Endothelial cell of umbilical vein (primary cell): ENCODE measurements around the gene RALB. TPM values are rescaled to one million over a fixed set of nuclear protein-coding genes. Genes with fewer than 3 reads are reported as not detected.

Experiments used
- BruUV-seq: library from RNA; stranded (reverse); fragments of 400-500 nt; replicated peaks from 2 replicates; lab custom pipeline; 2021; lab: Mats Ljungman, UMichigan
- CTCF ChIA-PET: fragments of 300-600, 350-600 bp; sonication (Branson Sonifier 250); formaldehyde crosslinking; loops from one replicate; lab custom pipeline; 2021; ENCODE audit warnings: antibody characterized with exemption, inconsistent platforms; lab: Charles Lee
- POLR2A ChIA-PET: fragments of 300-600, 350-600 bp; sonication (Branson Sonifier 250); formaldehyde crosslinking; loops from one replicate; lab custom pipeline; 2021; ENCODE audit warnings: antibody characterized with exemption, inconsistent platforms; lab: Charles Lee
- DNase-seq: peaks from one replicate; pipeline ENCODE4 v3.0.0-alpha.2; 2011; ENCODE audit warnings: low read depth, low spot score
- FAIRE-seq: peaks from 2 replicates; lab custom pipeline; 2011; peaks lifted over from hg19 to GRCh38; lab: Jason Lieb, UNC
- H2AFZ ChIP-seq: 2 replicates; pipeline ENCODE4 v1.6.0; 2012; ENCODE audit warnings: low read depth, low read length, control low read depth, inconsistent platforms
- H3K27ac ChIP-seq: 2 replicates; pipeline ENCODE4 v1.5.1; 2011; ENCODE audit warnings: low read depth, mild to moderate bottlenecking, control low read depth, low read length, moderate library complexity; ENCODE audit not compliant: insufficient read depth
- H3K27me3 ChIP-seq, 2 experiments: 2 replicates each; pipeline versions ENCODE4 v1.6.0 to v1.6.1; 2011; ENCODE audit warnings: low read length in 2 of 2, mixed read lengths in 1 of 2; ENCODE audit not compliant: control insufficient read depth in 2 of 2, insufficient read depth in 2 of 2
- H3K36me3 ChIP-seq, 2 experiments: 2 replicates in 1 of 2; 3 replicates in 1 of 2; pipeline ENCODE4 v1.5.1; 2011; ENCODE audit warnings: low read length in 2 of 2, mild to moderate bottlenecking in 1 of 2, moderate library complexity in 1 of 2; ENCODE audit not compliant: control insufficient read depth in 2 of 2, insufficient read depth in 2 of 2; ENCODE audit errors: extremely low read depth in 1 of 2
- H3K4me1 ChIP-seq: 3 replicates; pipeline ENCODE4 v1.5.1; 2011; ENCODE audit warnings: mild to moderate bottlenecking, low read length; ENCODE audit not compliant: control insufficient read depth, insufficient read depth; ENCODE audit errors: extremely low read depth
- H3K4me2 ChIP-seq: 2 replicates; pipeline ENCODE4 v1.6.1; 2011; ENCODE audit warnings: low read length, control low read depth, mixed read lengths; ENCODE audit not compliant: insufficient read depth
- H3K4me3 ChIP-seq, 3 experiments: fragments of 200-600 bp in 1 of 3; sonication (generic), shearing (Covaris generic) in 1 of 3; replicated peaks in 1 of 3; 2 replicates each; pipeline ENCODE4 v1.5.1; 2011 to 2016; ENCODE audit warnings: control low read depth in 3 of 3, low read length in 3 of 3, mild to moderate bottlenecking in 2 of 3, inconsistent platforms in 1 of 3, low read depth in 1 of 3, moderate library complexity in 1 of 3; ENCODE audit not compliant: insufficient read depth in 1 of 3
- H3K79me2 ChIP-seq: 2 replicates; pipeline ENCODE4 v1.6.0; 2012; ENCODE audit warnings: low read length, inconsistent platforms; ENCODE audit not compliant: control insufficient read depth, insufficient read depth
- H3K9ac ChIP-seq: replicated peaks from 2 replicates; pipeline ENCODE3; 2011; ENCODE audit warnings: low read length, control low read depth; ENCODE audit not compliant: insufficient read depth; ENCODE audit errors: extremely low read depth
- H3K9me1 ChIP-seq: replicated peaks from 3 replicates; pipeline ENCODE4 v1.6.0; 2011; ENCODE audit warnings: mild to moderate bottlenecking, low read length; ENCODE audit not compliant: control insufficient read depth, insufficient read depth; ENCODE audit errors: extremely low read depth
- H3K9me3 ChIP-seq: replicated peaks from 2 replicates; pipeline ENCODE4 v1.5.1; 2012; ENCODE audit warnings: low read length, inconsistent platforms; ENCODE audit not compliant: control insufficient read depth, insufficient read depth
- H4K20me1 ChIP-seq: replicated peaks from 2 replicates; pipeline ENCODE3; 2011; ENCODE audit warnings: mild to moderate bottlenecking, low read length; ENCODE audit not compliant: control insufficient read depth, insufficient read depth; ENCODE audit errors: extremely low read depth
- FOS ChIP-seq: IDR thresholded peaks from 2 replicates; pipeline ENCODE4 v1.6.1; 2011; ENCODE audit warnings: mild to moderate bottlenecking, low read length, moderate library complexity, borderline replicate concordance; ENCODE audit not compliant: insufficient read depth
- GATA2 ChIP-seq: IDR thresholded peaks from 2 replicates; pipeline ENCODE4 v1.7.0; 2011; ENCODE audit warnings: low read depth, mild to moderate bottlenecking, moderate library complexity, mixed read lengths, low read length; ENCODE audit not compliant: insufficient read length, insufficient read depth
- JUN ChIP-seq: IDR thresholded peaks from 2 replicates; pipeline ENCODE4 v1.6.1; 2011; ENCODE audit warnings: borderline replicate concordance, low read depth; ENCODE audit not compliant: insufficient read length, insufficient read depth
- POLR2A ChIP-seq: IDR thresholded peaks from 2 replicates; pipeline ENCODE4 v1.6.1; 2012; ENCODE audit warnings: low read depth, mild to moderate bottlenecking, control low read depth, low read length
- POLR2AphosphoS5 ChIP-seq: IDR thresholded peaks from 2 replicates; pipeline ENCODE4 v1.6.1; 2012; ENCODE audit warnings: low read depth, mild to moderate bottlenecking, control low read depth, low read length, moderate library complexity; ENCODE audit not compliant: insufficient read depth
- dilution Hi-C: fragments of 300-500 bp; cut with MboI; formaldehyde crosslinking; loops from one replicate; pipeline ENCODE4 v1.15.0; 2019; ENCODE audit warnings: low sequenced_read_pairs; ENCODE audit not compliant: extremely low pct_ligation_motif_present
- intact Hi-C: fragments of 100-400 bp; cut with micrococcal nuclease; formaldehyde crosslinking; loops from one replicate; pipeline ENCODE4 v1.10.0; 2022
- polyA plus RNA-seq, 4 experiments: library from polyadenylated mRNA; depleted of rRNA in 3 of 4; stranded (reverse) in 3 of 4; unstranded in 1 of 4; fragments of >200 nt; gene quantifications; 2 replicates each; pipeline versions ENCODE4 v1.2.1 to v1.2.3, GENCODE V29; 2011 to 2012; ENCODE audit warnings: missing spikeins in 1 of 4
- total RNA-seq: library from RNA; stranded (reverse); gene quantifications from 2 replicates; pipeline ENCODE4 v1.2.3, GENCODE V29; 2021
- TF ChIP-seq, protein P1 (sequence below), 2 donors: IDR thresholded peaks; 1 replicate in 1 of 2; 2 replicates in 1 of 2; pipeline ENCODE4 v1.5.1; 2011; ENCODE audit warnings: low read length in 2 of 2, mild to moderate bottlenecking in 2 of 2, moderate library complexity in 2 of 2, control low read depth in 1 of 2, inconsistent platforms in 1 of 2, low read depth in 1 of 2; ENCODE audit not compliant: insufficient read depth in 1 of 2; ENCODE audit errors: extremely low read depth in 1 of 2

The RALB gene
- total and polyA plus RNA-seq, 2 donors (not counting 3 experiments of a cell fraction or from before 2014, with no cell fraction given), result 105 to 115 TPM

DNA sequence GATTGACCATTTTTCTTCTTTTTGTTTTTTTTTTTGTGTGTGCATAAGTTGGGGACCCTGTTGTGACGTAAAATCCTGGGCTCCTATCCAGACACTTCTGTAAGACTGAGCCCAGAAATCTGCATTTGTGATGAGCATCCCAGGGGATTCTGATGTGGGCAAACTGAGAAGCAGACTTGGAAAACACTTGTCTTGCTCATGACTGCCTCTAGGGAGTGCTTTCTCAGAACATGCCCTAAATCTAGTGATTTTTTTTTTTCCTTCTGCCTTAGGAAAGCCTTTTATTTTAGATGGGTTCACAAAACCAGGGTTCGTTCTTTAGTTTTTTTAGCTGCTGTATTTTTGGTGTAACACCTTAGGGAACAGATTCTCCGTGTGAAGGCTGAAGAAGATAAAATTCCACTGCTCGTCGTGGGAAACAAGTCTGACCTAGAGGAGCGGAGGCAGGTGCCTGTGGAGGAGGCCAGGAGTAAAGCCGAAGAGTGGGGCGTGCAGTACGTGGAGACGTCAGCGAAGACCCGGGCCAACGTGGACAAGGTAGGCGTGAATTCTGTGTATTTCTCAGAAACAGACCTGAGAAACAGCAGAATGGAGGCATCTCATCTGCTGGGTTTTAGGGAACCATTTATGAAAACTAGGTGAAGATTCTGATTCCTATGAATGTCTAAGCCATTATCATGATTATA lies 36.7 kb downstream of the RALB start:
- intact Hi-C loops (no loop called here), dilution Hi-C loops (no loop called here)
- H3K27ac ChIP-seq, result no peak overlapping the region
- no peak overlapping the region for H2AFZ ChIP-seq
- CTCF ChIA-PET, result interaction anchor here (0.7 to 2.5 kb wide), 6 partner anchors 11 to 391 kb away, joined by 3 to 6 read pairs (median 4); no protein-coding TSS in a partner anchor
- no peaks in the 10 kb centered on the region for H4K20me1 ChIP-seq
- H3K4me2 ChIP-seq, result no peak overlapping the region
- TF ChIP-seq, protein P1, sequence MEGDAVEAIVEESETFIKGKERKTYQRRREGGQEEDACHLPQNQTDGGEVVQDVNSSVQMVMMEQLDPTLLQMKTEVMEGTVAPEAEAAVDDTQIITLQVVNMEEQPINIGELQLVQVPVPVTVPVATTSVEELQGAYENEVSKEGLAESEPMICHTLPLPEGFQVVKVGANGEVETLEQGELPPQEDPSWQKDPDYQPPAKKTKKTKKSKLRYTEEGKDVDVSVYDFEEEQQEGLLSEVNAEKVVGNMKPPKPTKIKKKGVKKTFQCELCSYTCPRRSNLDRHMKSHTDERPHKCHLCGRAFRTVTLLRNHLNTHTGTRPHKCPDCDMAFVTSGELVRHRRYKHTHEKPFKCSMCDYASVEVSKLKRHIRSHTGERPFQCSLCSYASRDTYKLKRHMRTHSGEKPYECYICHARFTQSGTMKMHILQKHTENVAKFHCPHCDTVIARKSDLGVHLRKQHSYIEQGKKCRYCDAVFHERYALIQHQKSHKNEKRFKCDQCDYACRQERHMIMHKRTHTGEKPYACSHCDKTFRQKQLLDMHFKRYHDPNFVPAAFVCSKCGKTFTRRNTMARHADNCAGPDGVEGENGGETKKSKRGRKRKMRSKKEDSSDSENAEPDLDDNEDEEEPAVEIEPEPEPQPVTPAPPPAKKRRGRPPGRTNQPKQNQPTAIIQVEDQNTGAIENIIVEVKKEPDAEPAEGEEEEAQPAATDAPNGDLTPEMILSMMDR (IDR thresholded peaks at IDR 0.05; ENCODE audit: extremely low read depth in 1 of 2, insufficient read depth in 1 of 2, low read depth in 1 of 2, low read length in 2 of 2), result peak in 1 of 2 donors; percentile 3
- no peak for TF ChIP-seq JUN
- H3K4me3 ChIP-seq, result no peak overlapping the region
- BruUV-seq, result no TSS peak
- H3K9me1 ChIP-seq, result no peaks in the 10 kb centered on the region
- peaks cover 23 to 29% of the 10 kb centered on the region in 2 experiments for H3K36me3 ChIP-seq
- POLR2A ChIA-PET, result no interaction called here
- H3K9me3 ChIP-seq, result no peaks in the 10 kb centered on the region
- FAIRE-seq (no peak), DNase-seq (no peak)
- no peaks in the 10 kb centered on the region for H3K27me3 ChIP-seq
- H3K79me2 ChIP-seq, result peaks cover 5% of the 10 kb centered on the region
- H3K9ac ChIP-seq, result no peak overlapping the region
- peaks cover 25% of the 10 kb centered on the region for H3K4me1 ChIP-seq

DNA sequence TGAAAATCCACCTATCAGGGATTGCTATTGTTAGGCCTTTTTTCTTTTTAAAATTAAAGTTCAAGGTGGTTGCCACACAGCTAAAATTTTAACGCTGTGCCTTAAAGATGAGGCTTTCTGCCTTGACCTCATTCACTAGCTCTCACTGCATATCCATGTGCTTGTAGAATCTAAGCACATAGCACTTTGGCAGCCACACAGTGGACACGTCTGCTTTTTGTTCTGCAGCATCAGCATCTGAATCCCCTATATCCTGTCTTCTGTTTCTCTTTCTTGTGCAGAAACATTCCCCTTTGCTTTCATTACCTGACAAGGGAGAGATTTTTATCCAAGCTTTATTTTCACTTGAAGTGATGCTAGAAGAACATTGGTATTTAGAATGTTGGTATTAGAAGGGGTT lies 38.1 kb downstream of the RALB start:
- DNase-seq (no peak), FAIRE-seq (peak; percentile 15)
- ChIA-PET POLR2A (interaction anchor here (0.7 kb wide), 1 partner anchor 23 kb away, joined by 3 read pairs; no protein-coding TSS in a partner anchor), CTCF (interaction anchor here (1.2 to 2.5 kb wide), 8 partner anchors 8 to 84 kb away, joined by 3 to 8 read pairs (median 4); partner anchors contain the start of gene TMEM185B)
- no TSS peak for BruUV-seq
- Histone ChIP-seq H3K27ac (no peak overlapping the region), H2AFZ (no peak overlapping the region), H3K36me3 (peaks cover 23 to 36% of the 10 kb centered on the region in 2 experiments), H3K9me1 (no peaks in the 10 kb centered on the region), H3K9me3 (no peaks in the 10 kb centered on the region), H3K4me3 (no peak overlapping the region), H3K27me3 (no peaks in the 10 kb centered on the region), H3K79me2 (peaks cover 5% of the 10 kb centered on the region), H3K9ac (no peak overlapping the region), H3K4me1 (peaks cover 25% of the 10 kb centered on the region), H4K20me1 (no peaks in the 10 kb centered on the region), H3K4me2 (peak overlapping the region; percentile 55)
- dilution Hi-C loops, result no loop called here
- intact Hi-C loops, result loop anchor here (2.0 to 5.0 kb wide), 2 partner anchors 38 to 68 kb away; partner anchors contain the start of genes RALB and TMEM185B
- TF ChIP-seq POLR2A (no peak), FOS (no peak), GATA2 (no peak), POLR2AphosphoS5 (no peak)
